A549 (cell line): ENCODE results near the gene CEP126. TPM values are rescaled to one million over a fixed set of nuclear protein-coding genes. Genes with fewer than 3 reads are reported as not detected.
"Not testable (repeated sequence)": the region's sequence is repeated elsewhere in the genome, so short reads cannot be mapped to it uniquely, and the experiment has no call there.

Experiments used
- ATAC-seq, 2 experiments: fragments of 200-7000 bp in 1 of 2; fragments of >200 bp in 1 of 2; cut with Nextera tagmentation in 1 of 2; cut with Tn5 transposase in 1 of 2; 3 replicates each; pipeline versions ENCODE4 v1.8.0 to v1.9.1; 2018 to 2020; ENCODE audit warnings: mild to moderate bottlenecking in 1 of 2, moderate library complexity in 1 of 2
- CTCF ChIA-PET: fragments of 300-600 bp; sonication (Branson Sonifier 250); formaldehyde crosslinking; extraction: SDS; loops from one replicate; lab custom pipeline; 2021; ENCODE audit warnings: antibody characterized with exemption, inconsistent platforms; lab: Yijun Ruan, JAX
- POLR2A ChIA-PET: fragments of 350-600 bp; formaldehyde crosslinking; extraction: SDS; loops from one replicate; lab custom pipeline; 2021; ENCODE audit warnings: antibody characterized with exemption, inconsistent platforms; lab: Yijun Ruan, JAX
- DNase-seq, 2 experiments: peaks; one replicate each; pipeline versions ENCODE4 v3.0.0 to v3.0.0-alpha.2; 2011 to 2016; ENCODE audit warnings: low read depth in 1 of 2, low spot score in 1 of 2
- FAIRE-seq: peaks from 2 replicates; lab custom pipeline; 2011; peaks lifted over from hg19 to GRCh38; lab: Jason Lieb, UNC
- H3K27ac ChIP-seq, 2 experiments: fragments of >200 bp; sonication (Bioruptor Twin); formaldehyde crosslinking; 3 replicates each; pipeline ENCODE4 v1.5.1; 2016 to 2017
- H3K4me1 ChIP-seq: fragments of >200 bp; sonication (Bioruptor Twin); formaldehyde crosslinking; 3 replicates; pipeline ENCODE4 v1.6.1; 2016
- H3K4me2 ChIP-seq: fragments of >200 bp; sonication (Bioruptor Twin); formaldehyde crosslinking; 3 replicates; pipeline ENCODE4 v1.6.1; 2016
- H3K4me3 ChIP-seq: fragments of >200 bp; sonication (Bioruptor Twin); formaldehyde crosslinking; 3 replicates; pipeline ENCODE4 v1.5.1; 2016
- H3K9me3 ChIP-seq: fragments of >200 bp; sonication (Bioruptor Twin); formaldehyde crosslinking; 3 replicates; pipeline ENCODE4 v1.6.1; 2016
- ATOH8 ChIP-seq: fragments of 250-450 bp; sonication (Bioruptor Pico); IDR thresholded peaks from 2 replicates; pipeline ENCODE4 v1.5.0; 2020; ENCODE audit warnings: low read depth, mild to moderate bottlenecking, moderate library complexity
- BCL3 ChIP-seq: fragments of >200 bp; sonication (Bioruptor Twin); formaldehyde crosslinking; IDR thresholded peaks from 3 replicates; pipeline ENCODE4 v1.6.1; 2016
- BHLHE40 ChIP-seq: IDR thresholded peaks from 2 replicates; pipeline ENCODE4 v1.6.1; 2012; ENCODE audit warnings: low read depth, low read length, inconsistent platforms
- EHF ChIP-seq: fragments of 250-450 bp; sonication (Bioruptor Pico); IDR thresholded peaks from 2 replicates; pipeline ENCODE4 v1.5.0; 2020; ENCODE audit warnings: mild to moderate bottlenecking
- EHMT2 ChIP-seq: fragments of 200-600 bp; sonication (generic); IDR thresholded peaks from 2 replicates; pipeline ENCODE4 v1.6.1; 2016; ENCODE audit warnings: antibody characterized with exemption, low read depth, mild to moderate bottlenecking, moderate library complexity
- EP300 ChIP-seq, 2 experiments: fragments of >200 bp; sonication (Bioruptor Twin); formaldehyde crosslinking; IDR thresholded peaks; 2 replicates in 1 of 2; 3 replicates in 1 of 2; pipeline ENCODE4 v1.6.1; 2016 to 2017
- FOXS1 ChIP-seq: fragments of 250-450 bp; sonication (Bioruptor Pico); IDR thresholded peaks from 2 replicates; pipeline ENCODE4 v1.5.0; 2020; ENCODE audit warnings: mild to moderate bottlenecking, moderate library complexity
- GATA3 ChIP-seq: IDR thresholded peaks from 2 replicates; pipeline ENCODE4 v1.6.1; 2012; ENCODE audit warnings: borderline replicate concordance
- HDAC2 ChIP-seq: fragments of 200-600 bp; sonication (generic); IDR thresholded peaks from 2 replicates; pipeline ENCODE4 v1.6.1; 2016
- HES2 ChIP-seq: fragments of >200 bp; sonication (Bioruptor Twin); formaldehyde crosslinking; IDR thresholded peaks from 2 replicates; pipeline ENCODE4 v1.6.1; 2016
- HOXA7 ChIP-seq: fragments of 250-450 bp; sonication (Bioruptor Pico); IDR thresholded peaks from 2 replicates; pipeline ENCODE4 v1.5.0; 2020; ENCODE audit warnings: mild to moderate bottlenecking, moderate library complexity
- HOXB5 ChIP-seq: fragments of 250-450 bp; sonication (Bioruptor Pico); IDR thresholded peaks from 2 replicates; pipeline ENCODE4 v1.5.0; 2020; ENCODE audit warnings: mild to moderate bottlenecking, moderate library complexity
- JUNB ChIP-seq: fragments of >200 bp; sonication (Bioruptor Twin); formaldehyde crosslinking; IDR thresholded peaks from 2 replicates; pipeline ENCODE4 v1.6.1; 2016
- KDM1A ChIP-seq: fragments of 200-600 bp; sonication (generic); IDR thresholded peaks from 2 replicates; pipeline ENCODE4 v1.6.1; 2016; ENCODE audit warnings: low read depth, mild to moderate bottlenecking
- MAX ChIP-seq: IDR thresholded peaks from 2 replicates; pipeline ENCODE4 v1.6.1; 2012
- MYC ChIP-seq: IDR thresholded peaks from 2 replicates; pipeline ENCODE4 v1.6.1; 2012; ENCODE audit warnings: mild to moderate bottlenecking, inconsistent platforms, low read length, improper control_type of control experiment, borderline replicate concordance
- NR3C1 ChIP-seq: fragments of >200 bp; sonication (Bioruptor Twin); formaldehyde crosslinking; IDR thresholded peaks from 3 replicates; pipeline ENCODE4 v1.6.1; 2017
- PBX3 ChIP-seq: IDR thresholded peaks from 2 replicates; pipeline ENCODE4 v1.6.1; 2012
- RAD21 ChIP-seq, 2 experiments: fragments of >200 bp in 1 of 2; sonication (Bioruptor Twin) in 1 of 2; formaldehyde crosslinking in 1 of 2; IDR thresholded peaks in 1 of 2; conservative IDR thresholded peaks in 1 of 2; 2 replicates in 1 of 2; 3 replicates in 1 of 2; pipeline ENCODE4 v1.6.1; 2012 to 2018; ENCODE audit warnings: inconsistent platforms in 1 of 2
- ZC3H11A ChIP-seq: fragments of 450-650 bp; IDR thresholded peaks from 2 replicates; pipeline ENCODE4 v1.6.1; 2014; ENCODE audit warnings: antibody characterized with exemption, mild to moderate bottlenecking
- WGBS: methylation state at CpG from one replicate; pipeline ENCODE4 v1.1.6; 2017; ENCODE audit errors: missing lambda C conversion rate; 5-methylcytosine and 5-hydroxymethylcytosine counted together
- polyA plus RNA-seq, 4 experiments: library from polyadenylated mRNA; depleted of rRNA in 3 of 4; stranded (reverse); fragments of >200 nt; fragmentation: RNase III in 1 of 4; extraction: RNeasy Plus Mini Kit Qiagen cat#74134 plus additional on column Dnase treatment in 1 of 4; gene quantifications; 2 replicates in 3 of 4; 3 replicates in 1 of 4; pipeline ENCODE4 v1.2.3, GENCODE V29; 2011 to 2017

The CEP126 gene
- polyA plus RNA-seq, 2 of the 4 experiments (the other 2 are of a cell fraction): 2.6 to 8.7 TPM

GRCh38 chr11:101993172-101993571 lies 78.4 kb downstream of the CEP126 start:
- ATAC-seq (no peak), DNase-seq (no peak), FAIRE-seq (no peak)
- POLR2A ChIA-PET: no interaction called here
- 83% methylated on average over 4 of the region's 4 CpGs for WGBS
- CTCF ChIA-PET: interaction anchor here (1.4 kb wide), 1 partner anchor 14 kb away, joined by 4 read pairs; no protein-coding TSS in a partner anchor
- TF ChIP-seq HOXB5 (CRISPR knock-in tag) (no peak), EHMT2 (no peak), ATOH8 (CRISPR knock-in tag) (no peak), EP300 (IDR thresholded peaks at IDR 0.05) (no peak), NR3C1 (no peak), RAD21 (conservative IDR thresholded peaks at IDR 0.05 in 1 of 2, IDR thresholded peaks at IDR 0.05 in 1 of 2) (no peak), JUNB (no peak), HES2 (no peak), HOXA7 (no peak), ZC3H11A (no peak), GATA3 (no peak), FOXS1 (CRISPR knock-in tag) (no peak), BCL3 (no peak), KDM1A (no peak), BHLHE40 (no peak), MAX (no peak), EHF (CRISPR knock-in tag) (no peak)
- Histone ChIP-seq H3K4me3 (no peak overlapping the region), H3K9me3 (no peaks in the 10 kb centered on the region), H3K27ac (no peak overlapping the region), H3K4me2 (no peak overlapping the region), H3K4me1 (no peaks in the 10 kb centered on the region)

GRCh38 chr11:101994052-101994469 lies 79.3 kb downstream of the CEP126 start:
- FAIRE-seq, POLR2A ChIA-PET, H3K4me1 ChIP-seq, DNase-seq, CTCF ChIA-PET, H3K4me2 ChIP-seq, H3K9me3 ChIP-seq, H3K27ac ChIP-seq, H3K4me3 ChIP-seq, ATAC-seq: not testable (repeated sequence)
- 69% methylated on average over 2 of the region's 2 CpGs for WGBS

GRCh38 chr11:101996111-101996510 lies 81.3 kb downstream of the CEP126 start:
- Histone ChIP-seq H3K4me3 (no peak overlapping the region), H3K9me3 (no peaks in the 10 kb centered on the region), H3K4me1 (no peaks in the 10 kb centered on the region), H3K4me2 (no peak overlapping the region)
- ChIA-PET CTCF (interaction anchor here (1.1 to 1.8 kb wide), 3 partner anchors 12 to 149 kb away, joined by 3 to 7 read pairs (median 3); no protein-coding TSS in a partner anchor), POLR2A (no interaction called here)
- FAIRE-seq (no peak), ATAC-seq (no peak)
- 95% methylated on average over 4 of the region's 4 CpGs for WGBS
- no peak for TF ChIP-seq HDAC2
- no peak for TF ChIP-seq NR3C1
- no peak for TF ChIP-seq HES2
- TF ChIP-seq KDM1A: no peak
- no peak for TF ChIP-seq PBX3
- no peak for TF ChIP-seq MYC
- TF ChIP-seq, all 56 proteins: peak for 0
- H3K27ac ChIP-seq: no peak overlapping the region
- DNase-seq: no peak
